GM12872 (cell line): Measurements from ENCODE around the gene DHDDS.
A peak's percentile ranks its signal among the peaks of the same experiment; 100 is the strongest.

Experiments
- CTCF ChIP-seq: IDR thresholded peaks from 3 replicates; pipeline ENCODE4 v1.5.1; 2011; ENCODE audit warnings: low read depth, mild to moderate bottlenecking, low read length, moderate library complexity; ENCODE audit not compliant: insufficient read depth

The DHDDS gene

DNA sequence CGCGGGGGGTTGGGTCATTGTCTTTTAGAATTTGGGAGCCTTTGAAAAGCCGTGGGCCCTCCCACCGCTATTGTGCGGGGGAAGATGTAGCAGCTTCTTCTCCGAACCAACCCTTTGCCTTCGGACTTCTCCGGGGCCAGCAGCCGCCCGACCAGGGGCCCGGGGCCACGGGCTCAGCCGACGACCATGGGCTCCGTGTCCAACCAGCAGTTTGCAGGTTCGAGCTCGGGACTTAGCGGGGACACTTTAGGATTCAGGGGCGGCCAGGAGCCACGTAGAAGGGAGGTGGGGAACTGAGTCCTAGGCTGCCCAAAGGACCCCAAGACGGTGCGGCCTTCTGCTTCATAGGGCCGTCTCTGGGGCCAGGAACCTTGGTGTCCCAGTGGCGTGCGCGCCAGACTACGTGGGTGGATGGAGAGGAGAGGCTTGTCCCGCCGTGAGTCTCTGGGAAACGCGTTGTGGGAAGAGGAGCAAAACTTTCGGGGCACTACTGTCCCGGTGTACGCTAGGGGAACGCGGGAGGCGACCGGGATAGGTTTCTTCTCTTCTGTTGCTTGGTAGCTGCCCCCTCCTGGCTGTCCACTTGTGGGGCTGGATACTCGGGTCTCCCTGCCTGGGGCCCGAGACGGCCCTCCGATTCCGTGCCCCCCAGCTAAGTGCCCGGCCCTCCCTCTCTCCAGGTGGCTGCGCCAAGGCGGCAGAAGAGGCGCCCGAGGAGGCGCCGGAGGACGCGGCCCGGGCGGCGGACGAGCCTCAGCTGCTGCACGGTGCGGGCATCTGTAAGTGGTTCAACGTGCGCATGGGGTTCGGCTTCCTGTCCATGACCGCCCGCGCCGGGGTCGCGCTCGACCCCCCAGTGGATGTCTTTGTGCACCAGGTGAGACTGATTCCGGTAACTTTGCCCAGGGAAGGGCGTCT, 21.2 kb upstream of the DHDDS start, which contains the start of gene LIN28A:
Gene LIN28A, plus strand, starts transcription at position 112 of the 918 bp plus-strand sequence. Its CDS starts 75 bp downstream, at position 187.
- no peak for TF ChIP-seq CTCF

DNA sequence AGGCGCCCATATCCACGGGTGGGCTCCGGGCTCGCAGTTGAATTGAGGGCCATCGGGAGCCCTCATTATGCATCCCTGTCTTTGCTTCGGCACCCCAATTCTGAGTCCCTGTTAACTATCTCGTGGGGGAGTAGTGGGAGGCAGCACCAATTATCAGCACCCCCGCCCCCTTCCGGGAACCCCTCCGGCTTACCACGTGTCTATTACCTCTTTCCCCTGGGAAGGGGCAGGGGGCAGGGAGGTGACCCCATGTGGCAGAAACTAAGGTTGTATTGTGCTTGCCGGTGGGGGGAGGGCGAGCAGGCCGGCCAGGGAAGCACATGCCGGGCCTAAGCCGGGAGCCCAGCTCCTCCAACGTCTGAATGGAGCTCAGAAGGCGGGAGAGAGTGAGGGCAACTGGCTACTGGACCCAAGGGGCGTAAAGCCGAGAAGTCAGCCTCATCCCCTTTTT, 20.5 kb upstream of the DHDDS start:
- no peak for TF ChIP-seq CTCF

DNA sequence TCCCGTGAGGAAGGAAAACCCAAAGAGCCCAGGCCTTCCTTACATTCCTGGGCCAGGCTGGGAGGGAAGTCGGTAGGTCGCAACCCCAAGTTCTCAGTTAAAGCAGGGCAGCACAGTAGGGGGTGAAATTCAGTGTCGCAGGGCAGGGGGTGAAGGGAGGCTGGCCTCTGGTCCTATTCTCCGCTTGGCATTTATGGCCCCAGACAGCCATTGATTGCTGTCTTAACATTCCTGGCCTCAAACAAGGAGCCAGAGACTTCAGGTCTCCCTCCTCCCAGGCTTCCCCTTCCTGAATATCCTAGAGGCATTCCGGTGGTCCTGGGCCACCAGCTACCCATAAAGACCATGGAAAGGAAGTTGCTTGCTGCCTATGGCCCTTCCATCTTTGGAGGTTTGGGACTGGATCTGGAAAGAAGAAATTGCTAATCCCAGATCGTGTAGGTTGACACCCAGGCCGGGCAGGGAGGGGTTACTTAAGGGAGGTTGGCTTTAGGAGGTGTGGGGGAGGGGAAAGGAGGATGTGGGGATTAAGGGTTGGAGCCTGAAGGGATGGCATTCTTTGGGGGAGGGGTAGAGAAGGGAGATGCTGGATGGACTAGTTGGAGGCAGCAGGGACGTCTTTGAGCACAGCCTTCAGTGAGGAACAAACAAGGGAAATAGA, 19.8 kb upstream of the DHDDS start:
- no peak for TF ChIP-seq CTCF

- no peak for TF ChIP-seq CTCF
These were observed 19.1 kb upstream of the DHDDS start for GRCh38 chr1:26413031-26413430.

GRCh38 chr1:26417111-26417759, 14.9 kb upstream of the DHDDS start:
- peak; percentile 98 for TF ChIP-seq CTCF

DNA sequence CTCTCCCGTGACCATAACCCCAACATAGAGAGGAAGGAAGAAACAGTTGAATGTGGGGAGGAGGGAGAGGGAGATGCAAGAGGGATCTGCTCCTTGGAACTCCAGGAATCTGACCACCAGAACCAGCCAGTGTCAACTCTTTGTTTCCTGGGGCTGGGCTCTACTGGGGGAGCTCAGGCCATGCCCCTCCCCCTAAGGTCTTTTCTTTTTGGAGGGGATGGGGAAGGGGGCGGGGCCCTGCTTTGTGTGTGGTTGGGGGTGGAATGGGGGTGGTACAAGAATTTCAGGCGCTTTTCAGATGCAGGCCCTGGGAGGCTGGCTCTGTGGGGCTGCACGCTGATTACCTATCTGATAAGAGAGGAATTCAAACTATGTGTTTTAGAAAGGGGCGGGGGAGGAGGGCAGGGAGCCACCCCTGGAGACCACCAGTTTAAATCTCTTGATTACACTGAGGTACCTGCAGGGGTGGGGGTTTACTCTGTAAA, 13.2 kb upstream of the DHDDS start:
- TF ChIP-seq CTCF: no peak

- no peak for TF ChIP-seq CTCF
These were observed 12.6 kb upstream of the DHDDS start for GRCh38 chr1:26419494-26419893.
